GM19372 (cell line): ENCODE measurements around the gene GABARAPL1.
A peak's percentile ranks its signal among the peaks of the same experiment; 100 is the strongest.
"Not testable (repeated sequence)": the region's sequence is repeated elsewhere in the genome, so short reads cannot be mapped to it uniquely, and the experiment has no call there.

Experiments used
- ATAC-seq: cut with Tn5 transposase; IDR thresholded peaks from one replicate; pipeline ENCODE4 v1.9.1; 2021; ENCODE audit warnings: mild to moderate bottlenecking, low read depth, moderate library complexity; ENCODE audit not compliant: unreplicated experiment

GABARAPL1 gene

GRCh38 chr12:10196210-10196609 lies 16.5 kb upstream of the GABARAPL1 start:
- peak; percentile 82 for ATAC-seq

- ATAC-seq: no peak
Measured at GRCh38 chr12:10197879-10198278, 14.8 kb upstream of the GABARAPL1 start.

- ATAC-seq: not testable (repeated sequence)
Measured at GRCh38 chr12:10204495-10204894, 8.2 kb upstream of the GABARAPL1 start.

GRCh38 chr12:10205220-10205807 lies 7.4 kb upstream of the GABARAPL1 start:
- ATAC-seq: no peak

- no peak for ATAC-seq
Measured at GRCh38 chr12:10207136-10207535, 5.5 kb upstream of the GABARAPL1 start.

GRCh38 chr12:10210225-10210624 lies 2.5 kb upstream of the GABARAPL1 start:
- no peak for ATAC-seq

GRCh38 chr12:10211101-10211939 lies 1.4 kb upstream of the GABARAPL1 start:
- ATAC-seq: no peak

GRCh38 chr12:10211940-10212738 lies 538 bp upstream of the GABARAPL1 start:
- ATAC-seq: peak; percentile 56

- peak; percentile 53 for ATAC-seq
Measured at GRCh38 chr12:10213168-10214135, 775 bp downstream of the GABARAPL1 start.

GRCh38 chr12:10214136-10214894 lies 1.6 kb downstream of the GABARAPL1 start:
- no peak for ATAC-seq

GRCh38 chr12:10214895-10215267 lies 2.2 kb downstream of the GABARAPL1 start:
- ATAC-seq: no peak

GRCh38 chr12:10215436-10215835 lies 2.8 kb downstream of the GABARAPL1 start:
- ATAC-seq: no peak

- not testable (repeated sequence) for ATAC-seq
Measured at GRCh38 chr12:10215946-10216345, 3.3 kb downstream of the GABARAPL1 start.

GRCh38 chr12:10218021-10218420 lies 5.3 kb downstream of the GABARAPL1 start:
- ATAC-seq: no peak

- no peak for ATAC-seq
Measured at GRCh38 chr12:10220398-10221077, 7.9 kb downstream of the GABARAPL1 start.

- ATAC-seq: no peak
Measured at GRCh38 chr12:10221846-10222245, 9.2 kb downstream of the GABARAPL1 start.

GRCh38 chr12:10223208-10223607 lies 10.5 kb downstream of the GABARAPL1 start:
- no peak for ATAC-seq

GRCh38 chr12:10225426-10225825 lies 12.7 kb downstream of the GABARAPL1 start:
- not testable (repeated sequence) for ATAC-seq

GRCh38 chr12:10226086-10226485 lies 13.4 kb downstream of the GABARAPL1 start:
- no peak for ATAC-seq
